Activated CD4-positive, alpha-beta T cell treated with anti-CD3 and anti-CD28 coated beads, Interleukin-10, Interleukin-2, amounts not matched to agents 100 ng/mL and 50 ng/mL, durations not matched to agents 16 hours and 8 hours (primary cell): Measurements from ENCODE around the gene GLRA1.
"Not testable (repeated sequence)": the region's sequence is repeated elsewhere in the genome, so short reads cannot be mapped to it uniquely, and the experiment has no call there.

Experiments used
- DNase-seq: peaks from one replicate; pipeline ENCODE4 v3.0.0-alpha.2; 2020

The GLRA1 gene

GRCh38 chr5:151912360-151912759 lies 12.3 kb downstream of the GLRA1 start:
- no peak for DNase-seq

GRCh38 chr5:151911011-151911410 lies 13.6 kb downstream of the GLRA1 start:
- DNase-seq, result no peak

- DNase-seq, result no peak
Measured at GRCh38 chr5:151909628-151910027, 15.0 kb downstream of the GLRA1 start.

- no peak for DNase-seq
Measured at GRCh38 chr5:151906246-151906645, 18.4 kb downstream of the GLRA1 start.

- no peak for DNase-seq
Measured at GRCh38 chr5:151905557-151905961, 19.1 kb downstream of the GLRA1 start.

GRCh38 chr5:151904909-151905308 lies 19.7 kb downstream of the GLRA1 start:
- no peak for DNase-seq

GRCh38 chr5:151904127-151904526 lies 20.5 kb downstream of the GLRA1 start:
- DNase-seq, result no peak

- no peak for DNase-seq
Measured at GRCh38 chr5:151903243-151903653, 21.4 kb downstream of the GLRA1 start.

- DNase-seq, result no peak
Measured at GRCh38 chr5:151902215-151902614, 22.4 kb downstream of the GLRA1 start.

GRCh38 chr5:151901611-151902010 lies 23.0 kb downstream of the GLRA1 start:
- DNase-seq, result no peak

GRCh38 chr5:151900891-151901290 lies 23.8 kb downstream of the GLRA1 start:
- no peak for DNase-seq

GRCh38 chr5:151899399-151899798 lies 25.3 kb downstream of the GLRA1 start:
- DNase-seq, result no peak

GRCh38 chr5:151897896-151898295 lies 26.8 kb downstream of the GLRA1 start:
- no peak for DNase-seq

- no peak for DNase-seq
Measured at GRCh38 chr5:151897020-151897552, 27.6 kb downstream of the GLRA1 start.

- no peak for DNase-seq
Measured at GRCh38 chr5:151896031-151896691, 28.5 kb downstream of the GLRA1 start.

- no peak for DNase-seq
Measured at GRCh38 chr5:151895660-151896030, 29.0 kb downstream of the GLRA1 start.

GRCh38 chr5:151893485-151893884 lies 31.2 kb downstream of the GLRA1 start:
- DNase-seq, result not testable (repeated sequence)

- DNase-seq, result no peak
Measured at GRCh38 chr5:151892393-151892792, 32.3 kb downstream of the GLRA1 start.

- DNase-seq, result no peak
Measured at GRCh38 chr5:151890299-151890698, 34.4 kb downstream of the GLRA1 start.

- no peak for DNase-seq
Measured at GRCh38 chr5:151889614-151890013, 35.0 kb downstream of the GLRA1 start.

- DNase-seq, result no peak
Measured at GRCh38 chr5:151886546-151887275, 37.9 kb downstream of the GLRA1 start.

GRCh38 chr5:151885138-151885908 lies 39.3 kb downstream of the GLRA1 start:
- no peak for DNase-seq

- DNase-seq, result no peak
Measured at GRCh38 chr5:151881621-151882225, 42.9 kb downstream of the GLRA1 start.
